ENCODE data around the gene IQGAP3.
"Not testable (repeated sequence)": the region's sequence is repeated elsewhere in the genome, so short reads cannot be mapped to it uniquely, and the experiment has no call there.

IQGAP3 gene

GRCh38 chr1:156571919-156572662 is at the start of gene IQGAP3:
Gene IQGAP3 (minus strand): TSS chr1:156572565. CDS start chr1:156572529, 36 bp downstream.
- peak within 1 kb of the TSS; percentile 67 for H3K27ac ChIP-seq
- TF ChIP-seq ZFX (IDR thresholded peaks at IDR 0.05; ENCODE audit: borderline replicate concordance) (no peak), CTCF (IDR thresholded peaks at IDR 0.05) (no peak)

GRCh38 chr1:156619582-156619955 is 47.2 kb upstream of the IQGAP3 start:
- peak overlapping the region; percentile 16; the same call in 1 of the 2 replicates for H3K27ac ChIP-seq
- peak; percentile 50 for TF ChIP-seq CTCF (IDR thresholded peaks at IDR 0.05)
- no peak for TF ChIP-seq ZFX (IDR thresholded peaks at IDR 0.05; ENCODE audit: borderline replicate concordance)

- TF ChIP-seq CTCF (IDR thresholded peaks at IDR 0.05) (peak; percentile 82), ZFX (IDR thresholded peaks at IDR 0.05; ENCODE audit: borderline replicate concordance) (no peak)
Observed at GRCh38 chr1:156618853-156619581, 46.7 kb upstream of the IQGAP3 start, which contains the start of gene HAPLN2. Gene HAPLN2 (plus strand): TSS chr1:156619415. CDS start chr1:156623491, 4,076 bp downstream.

GRCh38 chr1:156616463-156616862 is 44.1 kb upstream of the IQGAP3 start:
- TF ChIP-seq CTCF (IDR thresholded peaks at IDR 0.05) (peak; percentile 24; the same call in 1 of the 2 replicates), ZFX (IDR thresholded peaks at IDR 0.05; ENCODE audit: borderline replicate concordance) (no peak)
- H3K27ac ChIP-seq = peak overlapping the region; percentile 100

More at GRCh38 chr1:156618853-156619581, 46.7 kb upstream of the IQGAP3 start, which contains the start of gene HAPLN2:
- peak within 1 kb of the TSS; percentile 100 for H3K27ac ChIP-seq

GRCh38 chr1:156615946-156616345 is 43.6 kb upstream of the IQGAP3 start:
- TF ChIP-seq CTCF (IDR thresholded peaks at IDR 0.05) = no peak
- TF ChIP-seq ZFX (IDR thresholded peaks at IDR 0.05; ENCODE audit: borderline replicate concordance) = no peak
- H3K27ac ChIP-seq = peak overlapping the region; percentile 100

GRCh38 chr1:156612666-156613065 is 40.3 kb upstream of the IQGAP3 start:
- no peak for TF ChIP-seq ZFX (IDR thresholded peaks at IDR 0.05; ENCODE audit: borderline replicate concordance)
- TF ChIP-seq CTCF (IDR thresholded peaks at IDR 0.05) = no peak
- peak overlapping the region; percentile 81 for H3K27ac ChIP-seq

- H3K27ac ChIP-seq = not testable (repeated sequence)
Observed at GRCh38 chr1:156610072-156610471, 37.7 kb upstream of the IQGAP3 start.

Data from 22Rv1 (cell line).